NCI-H2081 (cell line): ENCODE measurements around the gene BEST2.
A peak's percentile ranks its signal among the peaks of the same experiment; 100 is the strongest.
"Not testable (repeated sequence)": the region's sequence is repeated elsewhere in the genome, so short reads cannot be mapped to it uniquely, and the experiment has no call there.

ENCODE experiments used
- DNase-seq, 2 experiments: peaks; one replicate each; lab custom pipeline; 2025; lab: John Stamatoyannopoulos, UW

Gene BEST2

GRCh38 chr19:12787458-12787857, 35.9 kb downstream of the BEST2 start:
- no peak for DNase-seq

- no peak for DNase-seq
These were observed 36.6 kb downstream of the BEST2 start for GRCh38 chr19:12788042-12788681.

- peak; percentile 14 to 61 for DNase-seq
These were observed 37.1 kb downstream of the BEST2 start for GRCh38 chr19:12788682-12789097.

- no peak for DNase-seq
These were observed 37.7 kb downstream of the BEST2 start for GRCh38 chr19:12789098-12789903.

GRCh38 chr19:12789904-12790619, 38.5 kb downstream of the BEST2 start:
- peak; percentile 94 for DNase-seq

- no peak for DNase-seq
These were observed 39.2 kb downstream of the BEST2 start for GRCh38 chr19:12790628-12791344.

GRCh38 chr19:12791345-12792050, 39.9 kb downstream of the BEST2 start, which contains the start of gene JUNB:
Gene JUNB, plus strand, starts transcription at chr19:12791486. Its CDS starts 286 bp downstream, at chr19:12791772.
- DNase-seq = peak; percentile 92 to 95

GRCh38 chr19:12792051-12792852, 40.7 kb downstream of the BEST2 start:
- DNase-seq = peak; percentile 40 to 72

- no peak for DNase-seq
These were observed 41.3 kb downstream of the BEST2 start for GRCh38 chr19:12792853-12793289.

- peak; percentile 89 for DNase-seq
These were observed 42.0 kb downstream of the BEST2 start for GRCh38 chr19:12793290-12794195.

- no peak for DNase-seq
These were observed 42.8 kb downstream of the BEST2 start for GRCh38 chr19:12794196-12794941.

- no peak for DNase-seq
These were observed 43.4 kb downstream of the BEST2 start for GRCh38 chr19:12794971-12795381.

- peak; percentile 70 to 78 for DNase-seq
These were observed 44.8 kb downstream of the BEST2 start for GRCh38 chr19:12796146-12797071.

- DNase-seq = no peak
These were observed 45.6 kb downstream of the BEST2 start for GRCh38 chr19:12797141-12797587.

- not testable (repeated sequence) for DNase-seq
These were observed 46.0 kb downstream of the BEST2 start for GRCh38 chr19:12797607-12798006.

- no peak for DNase-seq
These were observed 48.3 kb downstream of the BEST2 start for GRCh38 chr19:12799742-12800465.

GRCh38 chr19:12800466-12800770, 48.8 kb downstream of the BEST2 start:
- no peak for DNase-seq
